22Rv1 (cell line): ENCODE results near the gene PAQR5.

Experiments used
- H3K27ac ChIP-seq: fragments of 450-650 bp; 2 replicates; pipeline ENCODE4 v1.5.1; 2017
- CTCF ChIP-seq: fragments of 450-650 bp; IDR thresholded peaks from 2 replicates; pipeline ENCODE4 v1.5.1; 2017; ENCODE audit warnings: mild to moderate bottlenecking
- ZFX ChIP-seq: fragments of 450-650 bp; IDR thresholded peaks from 2 replicates; pipeline ENCODE4 v1.6.1; 2017; ENCODE audit warnings: antibody characterized with exemption, borderline replicate concordance

PAQR5 gene

GRCh38 chr15:69346112-69346511 lies 47.4 kb downstream of the PAQR5 start:
- H3K27ac ChIP-seq: no peak overlapping the region
- TF ChIP-seq CTCF: no peak
- no peak for TF ChIP-seq ZFX

- TF ChIP-seq CTCF (no peak), ZFX (no peak)
- no peak overlapping the region for H3K27ac ChIP-seq
Observed at GRCh38 chr15:69351333-69351732, 52.6 kb downstream of the PAQR5 start.

GRCh38 chr15:69351884-69352283 lies 53.2 kb downstream of the PAQR5 start:
- no peak for TF ChIP-seq ZFX
- no peak overlapping the region for H3K27ac ChIP-seq

- H3K27ac ChIP-seq: no peak overlapping the region
- TF ChIP-seq ZFX: no peak
- no peak for TF ChIP-seq CTCF
Observed at GRCh38 chr15:69357773-69358771, 59.4 kb downstream of the PAQR5 start.

GRCh38 chr15:69358850-69359249 lies 60.1 kb downstream of the PAQR5 start:
- no peak overlapping the region for H3K27ac ChIP-seq
- TF ChIP-seq CTCF: no peak
- TF ChIP-seq ZFX: no peak

- no peak overlapping the region for H3K27ac ChIP-seq
- TF ChIP-seq ZFX (no peak), CTCF (no peak)
Observed at GRCh38 chr15:69359722-69360121, 61.0 kb downstream of the PAQR5 start.

GRCh38 chr15:69360642-69361041 lies 61.9 kb downstream of the PAQR5 start:
- no peak overlapping the region for H3K27ac ChIP-seq
- TF ChIP-seq CTCF: no peak
- TF ChIP-seq ZFX: no peak

- no peak for TF ChIP-seq ZFX
- H3K27ac ChIP-seq: no peak overlapping the region
Observed at GRCh38 chr15:69367236-69367635, 68.5 kb downstream of the PAQR5 start.
